ENCODE measurements around the gene R3HDM4. TPM values are rescaled to one million over a fixed set of nuclear protein-coding genes. Genes with fewer than 3 reads are reported as not detected.

Gene R3HDM4
- total and polyA plus RNA-seq, 9 of the 15 experiments (the other 6 are each of a cell fraction or from before 2014, with no cell fraction given) = 3.2 to 154 (median 59.0) TPM

DNA sequence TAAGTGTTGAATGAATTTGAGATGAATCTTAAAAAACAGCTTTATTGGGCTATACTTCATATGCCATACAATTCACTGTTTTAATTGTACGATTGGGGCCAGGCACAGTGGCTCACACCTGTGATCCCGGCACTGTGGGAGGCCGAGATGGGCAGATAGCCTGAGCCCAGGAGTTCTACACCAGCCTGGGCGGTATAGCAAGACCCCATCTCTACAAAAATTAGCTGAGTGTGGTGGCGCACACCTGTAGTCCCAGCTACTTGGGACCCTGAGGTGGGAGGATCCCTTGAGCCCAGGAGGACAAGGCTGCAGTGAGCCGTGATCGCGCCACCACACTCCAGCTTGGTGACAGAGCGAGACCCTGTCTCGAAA lies 23.1 kb upstream of the R3HDM4 start:
- Histone ChIP-seq H3K9ac (ENCODE audit: insufficient read depth in 1 of 2, low read depth in 2 of 2, low read length in 2 of 2) (no peak overlapping the region), H2AFZ (ENCODE audit: low read depth, low read length) (no peak overlapping the region), H3K27me3 (ENCODE audit: control insufficient read depth in 2 of 2, insufficient read depth in 2 of 2, low read length in 2 of 2) (no peaks in the 10 kb centered on the region), H3K79me2 (ENCODE audit: control insufficient read depth, insufficient read depth, low read length) (peaks cover 84% of the 10 kb centered on the region), H3K36me3 (ENCODE audit: control insufficient read depth, insufficient read depth, low read length) (peaks cover 78% of the 10 kb centered on the region; the same call in 2 of the 3 replicates), H3K4me2 (ENCODE audit: insufficient read depth, low read length) (no peak overlapping the region), H3K4me3 (no peak overlapping the region), H3K9me1 (ENCODE audit: control insufficient read depth, insufficient read depth, low read length) (peaks cover 4% of the 10 kb centered on the region), H3K27ac (ENCODE audit: extremely low read depth, low read depth, low read length) (no peak overlapping the region), H4K20me1 (replicated peaks; ENCODE audit: control insufficient read depth, insufficient read depth, low read length) (0 out of 2 replicates have a peak, but pooled peaks cover 3% of the 10 kb centered on the region), H3K9me3 (replicated peaks; ENCODE audit: control insufficient read depth, insufficient read depth, low read depth, low read length) (no peaks in the 10 kb centered on the region), H3K4me1 (replicated peaks in 1 of 2; ENCODE audit: control insufficient read depth in 2 of 2, insufficient read depth in 2 of 2, low read length in 2 of 2) (peaks cover 0 to 57% of the 10 kb centered on the region in 2 experiments; a peak in 3 of 5 replicates)
- TF ChIP-seq ZNF121 (CRISPR knock-in tag; conservative IDR thresholded peaks at IDR 0.05) = peak; percentile 72
- TF ChIP-seq, protein P1, sequence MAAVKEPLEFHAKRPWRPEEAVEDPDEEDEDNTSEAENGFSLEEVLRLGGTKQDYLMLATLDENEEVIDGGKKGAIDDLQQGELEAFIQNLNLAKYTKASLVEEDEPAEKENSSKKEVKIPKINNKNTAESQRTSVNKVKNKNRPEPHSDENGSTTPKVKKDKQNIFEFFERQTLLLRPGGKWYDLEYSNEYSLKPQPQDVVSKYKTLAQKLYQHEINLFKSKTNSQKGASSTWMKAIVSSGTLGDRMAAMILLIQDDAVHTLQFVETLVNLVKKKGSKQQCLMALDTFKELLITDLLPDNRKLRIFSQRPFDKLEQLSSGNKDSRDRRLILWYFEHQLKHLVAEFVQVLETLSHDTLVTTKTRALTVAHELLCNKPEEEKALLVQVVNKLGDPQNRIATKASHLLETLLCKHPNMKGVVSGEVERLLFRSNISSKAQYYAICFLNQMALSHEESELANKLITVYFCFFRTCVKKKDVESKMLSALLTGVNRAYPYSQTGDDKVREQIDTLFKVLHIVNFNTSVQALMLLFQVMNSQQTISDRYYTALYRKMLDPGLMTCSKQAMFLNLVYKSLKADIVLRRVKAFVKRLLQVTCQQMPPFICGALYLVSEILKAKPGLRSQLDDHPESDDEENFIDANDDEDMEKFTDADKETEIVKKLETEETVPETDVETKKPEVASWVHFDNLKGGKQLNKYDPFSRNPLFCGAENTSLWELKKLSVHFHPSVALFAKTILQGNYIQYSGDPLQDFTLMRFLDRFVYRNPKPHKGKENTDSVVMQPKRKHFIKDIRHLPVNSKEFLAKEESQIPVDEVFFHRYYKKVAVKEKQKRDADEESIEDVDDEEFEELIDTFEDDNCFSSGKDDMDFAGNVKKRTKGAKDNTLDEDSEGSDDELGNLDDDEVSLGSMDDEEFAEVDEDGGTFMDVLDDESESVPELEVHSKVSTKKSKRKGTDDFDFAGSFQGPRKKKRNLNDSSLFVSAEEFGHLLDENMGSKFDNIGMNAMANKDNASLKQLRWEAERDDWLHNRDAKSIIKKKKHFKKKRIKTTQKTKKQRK (IDR thresholded peaks at IDR 0.05; ENCODE audit: borderline replicate concordance, low read depth, low read length) = no peak
- FAIRE-seq = no peak
- BruUV-seq (replicated peaks) = no TSS peak
- no peak for DNase-seq (ENCODE audit: extremely low read depth in 1 of 4, low spot score in 3 of 4)
- ChIA-PET POLR2A (interaction anchor here (1.0 to 1.2 kb wide), 2 partner anchors 13 to 26 kb away, joined by 3 to 5 read pairs; no protein-coding TSS in a partner anchor), CTCF (ENCODE audit: low intra/inter-chr PET ratio) (no interaction called here)
- intact Hi-C loops (cut with micrococcal nuclease) = no loop called here
- 97% methylated on average over 10 of the region's 10 CpGs for WGBS (ENCODE audit: insufficient coverage, low coverage, missing lambda C conversion rate)
- ATAC-seq = no peak
- in situ Hi-C loops (cut with MboI) = no loop called here

Measured in K562 (cell line).